Measurements from ENCODE around the gene ZNF816.
"Not testable (repeated sequence)": the region's sequence is repeated elsewhere in the genome, so short reads cannot be mapped to it uniquely, and the experiment has no call there.

The ZNF816 gene

GRCh38 chr19:52993342-52994178 is 30.9 kb upstream of the ZNF816 start:
- Histone ChIP-seq H3K36me3 (ENCODE audit: control insufficient read depth in 2 of 2, insufficient read depth in 2 of 2, low read length in 2 of 2) (peaks cover 0 to 3% of the 10 kb centered on the region in 2 donors), H3K4me3 (ENCODE audit: low read length in 2 of 2) (peak overlapping the region; percentile 72 to 78), H3K27me3 (ENCODE audit: control insufficient read depth in 2 of 2, insufficient read depth in 2 of 2, low read length in 2 of 2) (no peaks in the 10 kb centered on the region), H3K9ac (ENCODE audit: low read depth in 1 of 2, low read length in 2 of 2) (peak overlapping the region; percentile 64 to 83), H3K27ac (ENCODE audit: low read depth in 2 of 2, low read length in 2 of 2) (peak overlapping the region; percentile 54 to 72), H3K9me3 (ENCODE audit: control insufficient read depth in 2 of 2, low read length in 2 of 2) (no peaks in the 10 kb centered on the region), H3K4me1 (ENCODE audit: control insufficient read depth in 2 of 2, insufficient read depth in 2 of 2, low read length in 2 of 2) (peaks cover 3 to 11% of the 10 kb centered on the region in 2 donors)

GRCh38 chr19:52992109-52993004 is 29.7 kb upstream of the ZNF816 start:
- H3K9me3 ChIP-seq (ENCODE audit: control insufficient read depth in 2 of 2, low read length in 2 of 2) = no peaks in the 10 kb centered on the region
- peak overlapping the region; percentile 16 to 39 for H3K27ac ChIP-seq (ENCODE audit: low read depth in 2 of 2, low read length in 2 of 2)
- peak overlapping the region; percentile 58 to 83 for H3K9ac ChIP-seq (ENCODE audit: low read depth in 1 of 2, low read length in 2 of 2)
- H3K36me3 ChIP-seq (ENCODE audit: control insufficient read depth in 2 of 2, insufficient read depth in 2 of 2, low read length in 2 of 2) = peaks cover 0 to 14% of the 10 kb centered on the region in 2 donors
- peaks cover 3 to 11% of the 10 kb centered on the region in 2 donors for H3K4me1 ChIP-seq (ENCODE audit: control insufficient read depth in 2 of 2, insufficient read depth in 2 of 2, low read length in 2 of 2)
- no peaks in the 10 kb centered on the region for H3K27me3 ChIP-seq (ENCODE audit: control insufficient read depth in 2 of 2, insufficient read depth in 2 of 2, low read length in 2 of 2)
- H3K4me3 ChIP-seq (ENCODE audit: low read length in 2 of 2) = peak overlapping the region; percentile 72 to 78

GRCh38 chr19:52991484-52991883 is 28.8 kb upstream of the ZNF816 start:
- no peaks in the 10 kb centered on the region for H3K27me3 ChIP-seq (ENCODE audit: control insufficient read depth in 2 of 2, insufficient read depth in 2 of 2, low read length in 2 of 2)
- H3K4me3 ChIP-seq (ENCODE audit: low read length in 2 of 2) = no peak overlapping the region
- H3K27ac ChIP-seq (ENCODE audit: low read depth in 2 of 2, low read length in 2 of 2) = no peak overlapping the region
- peaks cover 3 to 11% of the 10 kb centered on the region in 2 donors for H3K4me1 ChIP-seq (ENCODE audit: control insufficient read depth in 2 of 2, insufficient read depth in 2 of 2, low read length in 2 of 2)
- H3K9ac ChIP-seq (ENCODE audit: low read depth in 1 of 2, low read length in 2 of 2) = no peak overlapping the region
- H3K9me3 ChIP-seq (ENCODE audit: control insufficient read depth in 2 of 2, low read length in 2 of 2) = peaks cover 4 to 5% of the 10 kb centered on the region in 2 donors
- peaks cover 5 to 21% of the 10 kb centered on the region in 2 donors for H3K36me3 ChIP-seq (ENCODE audit: control insufficient read depth in 2 of 2, insufficient read depth in 2 of 2, low read length in 2 of 2)

- Histone ChIP-seq H3K9me3 (ENCODE audit: control insufficient read depth in 2 of 2, low read length in 2 of 2) (peaks cover 8 to 9% of the 10 kb centered on the region in 2 donors), H3K27me3 (ENCODE audit: control insufficient read depth in 2 of 2, insufficient read depth in 2 of 2, low read length in 2 of 2) (no peaks in the 10 kb centered on the region), H3K36me3 (ENCODE audit: control insufficient read depth in 2 of 2, insufficient read depth in 2 of 2, low read length in 2 of 2) (peaks cover 11 to 27% of the 10 kb centered on the region in 2 donors), H3K4me3 (ENCODE audit: low read length in 2 of 2) (no peak overlapping the region), H3K4me1 (ENCODE audit: control insufficient read depth in 2 of 2, insufficient read depth in 2 of 2, low read length in 2 of 2) (peaks cover 3 to 11% of the 10 kb centered on the region in 2 donors), H3K9ac (ENCODE audit: low read depth in 1 of 2, low read length in 2 of 2) (no peak overlapping the region), H3K27ac (ENCODE audit: low read depth in 2 of 2, low read length in 2 of 2) (no peak overlapping the region)
Measured at GRCh38 chr19:52990759-52991418, 28.2 kb upstream of the ZNF816 start.

GRCh38 chr19:52988506-52988905 is 25.8 kb upstream of the ZNF816 start:
- Histone ChIP-seq H3K27me3 (ENCODE audit: control insufficient read depth in 2 of 2, insufficient read depth in 2 of 2, low read length in 2 of 2) (no peaks in the 10 kb centered on the region), H3K9me3 (ENCODE audit: control insufficient read depth in 2 of 2, low read length in 2 of 2) (peaks cover 14 to 15% of the 10 kb centered on the region in 2 donors), H3K4me3 (ENCODE audit: low read length in 2 of 2) (no peak overlapping the region), H3K36me3 (ENCODE audit: control insufficient read depth in 2 of 2, insufficient read depth in 2 of 2, low read length in 2 of 2) (peaks cover 20 to 40% of the 10 kb centered on the region in 2 donors), H3K4me1 (ENCODE audit: control insufficient read depth in 2 of 2, insufficient read depth in 2 of 2, low read length in 2 of 2) (peaks cover 3 to 11% of the 10 kb centered on the region in 2 donors), H3K9ac (ENCODE audit: low read depth in 1 of 2, low read length in 2 of 2) (no peak overlapping the region), H3K27ac (ENCODE audit: low read depth in 2 of 2, low read length in 2 of 2) (no peak overlapping the region)

- Histone ChIP-seq H3K27ac (ENCODE audit: low read depth in 2 of 2, low read length in 2 of 2) (no peak overlapping the region), H3K4me3 (ENCODE audit: low read length in 2 of 2) (no peak overlapping the region), H3K4me1 (ENCODE audit: control insufficient read depth in 2 of 2, insufficient read depth in 2 of 2, low read length in 2 of 2) (peaks cover 0 to 6% of the 10 kb centered on the region in 2 donors), H3K9me3 (ENCODE audit: control insufficient read depth in 2 of 2, low read length in 2 of 2) (peaks cover 14 to 15% of the 10 kb centered on the region in 2 donors), H3K9ac (ENCODE audit: low read depth in 1 of 2, low read length in 2 of 2) (no peak overlapping the region), H3K36me3 (ENCODE audit: control insufficient read depth in 2 of 2, insufficient read depth in 2 of 2, low read length in 2 of 2) (peaks cover 20 to 40% of the 10 kb centered on the region in 2 donors), H3K27me3 (ENCODE audit: control insufficient read depth in 2 of 2, insufficient read depth in 2 of 2, low read length in 2 of 2) (no peaks in the 10 kb centered on the region)
Measured at GRCh38 chr19:52987221-52987620, 24.5 kb upstream of the ZNF816 start.

- H3K9me3 ChIP-seq (ENCODE audit: control insufficient read depth in 2 of 2, low read length in 2 of 2) = peaks cover 14 to 15% of the 10 kb centered on the region in 2 donors
- peaks cover 32 to 39% of the 10 kb centered on the region in 2 donors for H3K36me3 ChIP-seq (ENCODE audit: control insufficient read depth in 2 of 2, insufficient read depth in 2 of 2, low read length in 2 of 2)
- H3K27ac ChIP-seq (ENCODE audit: low read depth in 2 of 2, low read length in 2 of 2); H3K4me3 ChIP-seq (ENCODE audit: low read length in 2 of 2); H3K4me1 ChIP-seq (ENCODE audit: control insufficient read depth in 2 of 2, insufficient read depth in 2 of 2, low read length in 2 of 2); H3K9ac ChIP-seq (ENCODE audit: low read depth in 1 of 2, low read length in 2 of 2); H3K27me3 ChIP-seq (ENCODE audit: control insufficient read depth in 2 of 2, insufficient read depth in 2 of 2, low read length in 2 of 2): not testable (repeated sequence)
Measured at GRCh38 chr19:52983167-52983566, 20.5 kb upstream of the ZNF816 start.

GRCh38 chr19:52981329-52981728 is 18.6 kb upstream of the ZNF816 start:
- Histone ChIP-seq H3K36me3 (ENCODE audit: control insufficient read depth in 2 of 2, insufficient read depth in 2 of 2, low read length in 2 of 2) (peaks cover 24 to 26% of the 10 kb centered on the region in 2 donors), H3K9ac (ENCODE audit: low read depth in 1 of 2, low read length in 2 of 2) (no peak overlapping the region), H3K27ac (ENCODE audit: low read depth in 2 of 2, low read length in 2 of 2) (no peak overlapping the region), H3K27me3 (ENCODE audit: control insufficient read depth in 2 of 2, insufficient read depth in 2 of 2, low read length in 2 of 2) (no peaks in the 10 kb centered on the region), H3K4me3 (ENCODE audit: low read length in 2 of 2) (no peak overlapping the region), H3K4me1 (ENCODE audit: control insufficient read depth in 2 of 2, insufficient read depth in 2 of 2, low read length in 2 of 2) (no peaks in the 10 kb centered on the region), H3K9me3 (ENCODE audit: control insufficient read depth in 2 of 2, low read length in 2 of 2) (peaks cover 8 to 11% of the 10 kb centered on the region in 2 donors)

GRCh38 chr19:52967772-52968171 is 5.1 kb upstream of the ZNF816 start:
- Histone ChIP-seq H3K27ac (ENCODE audit: low read depth in 2 of 2, low read length in 2 of 2) (no peak overlapping the region), H3K9me3 (ENCODE audit: control insufficient read depth in 2 of 2, low read length in 2 of 2) (peaks cover 0 to 15% of the 10 kb centered on the region in 2 donors), H3K9ac (ENCODE audit: low read depth in 1 of 2, low read length in 2 of 2) (no peak overlapping the region), H3K4me1 (ENCODE audit: control insufficient read depth in 2 of 2, insufficient read depth in 2 of 2, low read length in 2 of 2) (peaks cover 5 to 7% of the 10 kb centered on the region in 2 donors), H3K36me3 (ENCODE audit: control insufficient read depth in 2 of 2, insufficient read depth in 2 of 2, low read length in 2 of 2) (peaks cover 12 to 16% of the 10 kb centered on the region in 2 donors), H3K4me3 (ENCODE audit: low read length in 2 of 2) (no peak overlapping the region), H3K27me3 (ENCODE audit: control insufficient read depth in 2 of 2, insufficient read depth in 2 of 2, low read length in 2 of 2) (no peaks in the 10 kb centered on the region)
